ENCODE results near the gene TAS2R40.
"Not testable (repeated sequence)": the region's sequence is repeated elsewhere in the genome, so short reads cannot be mapped to it uniquely, and the experiment has no call there.

Gene TAS2R40

GRCh38 chr7:143255564-143255963 is 33.7 kb downstream of the TAS2R40 start:
- no peak for DNase-seq

- no peak for DNase-seq
Measured at GRCh38 chr7:143256325-143256724, 34.5 kb downstream of the TAS2R40 start.

GRCh38 chr7:143256932-143257331 is 35.1 kb downstream of the TAS2R40 start:
- DNase-seq: no peak

GRCh38 chr7:143257501-143257900 is 35.7 kb downstream of the TAS2R40 start:
- no peak for DNase-seq

GRCh38 chr7:143258831-143259230 is 37.0 kb downstream of the TAS2R40 start:
- no peak for DNase-seq

- DNase-seq: no peak
Measured at GRCh38 chr7:143259765-143260164, 37.9 kb downstream of the TAS2R40 start.

- no peak for DNase-seq
Measured at GRCh38 chr7:143261901-143262300, 40.1 kb downstream of the TAS2R40 start.

GRCh38 chr7:143263266-143264195 is 41.7 kb downstream of the TAS2R40 start, which contains the start of gene GSTK1:
TSS of gene GSTK1 (plus strand) at chr7:143263441. CDS start at chr7:143263514, 73 bp downstream.
- DNase-seq: peak; percentile 63

GRCh38 chr7:143264196-143264568 is 42.3 kb downstream of the TAS2R40 start:
- DNase-seq: not testable (repeated sequence)

- DNase-seq: no peak
Measured at GRCh38 chr7:143265017-143265693, 43.3 kb downstream of the TAS2R40 start.

GRCh38 chr7:143269251-143269650 is 47.4 kb downstream of the TAS2R40 start:
- no peak for DNase-seq

- no peak for DNase-seq
Measured at GRCh38 chr7:143271240-143271639, 49.4 kb downstream of the TAS2R40 start.
